ENCODE results near the gene USP32.

DNA sequence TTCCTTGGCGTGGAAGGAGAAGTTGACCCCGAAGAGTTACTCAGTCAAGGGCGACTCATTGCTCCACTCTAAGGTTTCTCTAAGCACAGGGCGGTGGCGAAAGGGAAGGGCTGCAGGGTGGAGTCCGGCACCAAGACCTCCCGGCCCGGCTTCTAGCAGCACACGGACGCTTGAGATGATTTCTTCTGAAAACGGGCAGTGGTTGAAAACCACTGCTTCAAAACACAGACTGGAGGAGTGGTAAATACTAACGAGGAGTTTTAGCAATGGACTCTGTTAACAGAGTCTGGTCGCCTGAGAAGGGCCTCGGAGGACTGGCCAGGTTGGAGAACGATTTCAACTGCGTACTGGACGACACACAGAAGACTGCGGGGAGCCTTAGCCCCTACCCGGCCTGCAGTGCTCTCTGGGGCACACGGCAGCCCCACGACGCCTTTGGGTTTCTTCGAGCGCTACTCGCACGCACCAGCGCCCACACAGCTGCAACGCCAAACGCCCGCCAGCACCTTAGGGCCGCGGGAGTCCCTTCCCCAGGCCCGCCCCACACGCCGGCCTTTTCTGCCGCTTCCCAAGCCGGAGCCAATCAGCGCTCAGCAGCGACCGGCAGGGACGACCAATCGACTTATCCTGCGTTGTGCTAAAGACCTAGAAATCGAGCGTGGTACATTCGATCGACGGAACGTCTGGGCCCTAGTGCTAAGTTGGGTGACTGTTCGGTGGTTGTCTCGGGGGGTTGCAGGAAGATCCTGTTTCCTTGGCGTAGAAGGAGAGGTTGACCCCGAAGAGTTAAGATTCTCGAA, 256.6 kb downstream of the USP32 start:
- TF ChIP-seq EZH2 (IDR thresholded peaks at IDR 0.05; ENCODE audit: borderline replicate concordance, low read length), result no peak
- TF ChIP-seq, protein P1, sequence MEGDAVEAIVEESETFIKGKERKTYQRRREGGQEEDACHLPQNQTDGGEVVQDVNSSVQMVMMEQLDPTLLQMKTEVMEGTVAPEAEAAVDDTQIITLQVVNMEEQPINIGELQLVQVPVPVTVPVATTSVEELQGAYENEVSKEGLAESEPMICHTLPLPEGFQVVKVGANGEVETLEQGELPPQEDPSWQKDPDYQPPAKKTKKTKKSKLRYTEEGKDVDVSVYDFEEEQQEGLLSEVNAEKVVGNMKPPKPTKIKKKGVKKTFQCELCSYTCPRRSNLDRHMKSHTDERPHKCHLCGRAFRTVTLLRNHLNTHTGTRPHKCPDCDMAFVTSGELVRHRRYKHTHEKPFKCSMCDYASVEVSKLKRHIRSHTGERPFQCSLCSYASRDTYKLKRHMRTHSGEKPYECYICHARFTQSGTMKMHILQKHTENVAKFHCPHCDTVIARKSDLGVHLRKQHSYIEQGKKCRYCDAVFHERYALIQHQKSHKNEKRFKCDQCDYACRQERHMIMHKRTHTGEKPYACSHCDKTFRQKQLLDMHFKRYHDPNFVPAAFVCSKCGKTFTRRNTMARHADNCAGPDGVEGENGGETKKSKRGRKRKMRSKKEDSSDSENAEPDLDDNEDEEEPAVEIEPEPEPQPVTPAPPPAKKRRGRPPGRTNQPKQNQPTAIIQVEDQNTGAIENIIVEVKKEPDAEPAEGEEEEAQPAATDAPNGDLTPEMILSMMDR (IDR thresholded peaks at IDR 0.05; ENCODE audit: low read length), result no peak

All from OCI-LY1 (cell line).